GM23338 (cell line): ENCODE measurements around the gene NECAB3. TPM values are rescaled to one million over a fixed set of nuclear protein-coding genes. Genes with fewer than 3 reads are reported as not detected.

Experiments used
- ATAC-seq: fragments of 200-7000 bp; cut with Tn5 transposase; 3 replicates; pipeline ENCODE4 v1.9.1; 2020
- DNase-seq: peaks from one replicate; pipeline ENCODE4 v3.0.0-alpha.2; 2015; ENCODE audit warnings: low spot score
- H2AFZ ChIP-seq: fragments of 200-600 bp; sonication (generic); 2 replicates; pipeline ENCODE4 v1.8.0; 2016; ENCODE audit warnings: antibody characterized with exemption, mild to moderate bottlenecking, moderate library complexity
- H3F3A ChIP-seq: fragments of 200-600 bp; sonication (generic); replicated peaks from 2 replicates; pipeline ENCODE4 v1.8.0; 2017; ENCODE audit warnings: antibody characterized with exemption, mixed run types, low read depth
- H3K27ac ChIP-seq: fragments of 200-600 bp; sonication (generic); 2 replicates; pipeline ENCODE4 v1.6.1; 2016; ENCODE audit warnings: low read depth
- H3K27me3 ChIP-seq: fragments of 200-600 bp; sonication (generic); 2 replicates; pipeline ENCODE4 v1.8.0; 2016; ENCODE audit warnings: mild to moderate bottlenecking, mixed run types, moderate library complexity; ENCODE audit not compliant: insufficient read depth
- H3K36me3 ChIP-seq: fragments of 200-600 bp; sonication (generic); 2 replicates; pipeline ENCODE4 v1.8.0; 2016; ENCODE audit warnings: mild to moderate bottlenecking; ENCODE audit not compliant: insufficient read depth
- H3K4me1 ChIP-seq: fragments of 200-600 bp; sonication (generic); 2 replicates; pipeline ENCODE4 v1.8.0; 2016; ENCODE audit warnings: mild to moderate bottlenecking, moderate library complexity; ENCODE audit not compliant: insufficient read depth
- H3K4me2 ChIP-seq: fragments of 200-600 bp; sonication (generic); 2 replicates; pipeline ENCODE4 v1.7.1; 2017; ENCODE audit warnings: mixed run types
- H3K4me3 ChIP-seq: fragments of 200-600 bp; sonication (generic); 2 replicates; pipeline ENCODE4 v1.6.1; 2016; ENCODE audit warnings: mixed run types
- H3K79me2 ChIP-seq: fragments of 200-600 bp; sonication (generic); replicated peaks from 2 replicates; pipeline ENCODE4 v1.8.0; 2017; ENCODE audit warnings: mild to moderate bottlenecking; ENCODE audit not compliant: insufficient read depth
- H3K9me2 ChIP-seq: fragments of 200-600 bp; sonication (generic); 2 replicates; pipeline ENCODE4 v1.8.0; 2017; ENCODE audit not compliant: insufficient read depth
- H4K20me1 ChIP-seq: fragments of 200-600 bp; sonication (generic); replicated peaks from 2 replicates; pipeline ENCODE4 v1.8.0; 2017; ENCODE audit warnings: mild to moderate bottlenecking; ENCODE audit not compliant: insufficient read depth
- H3K27ac Mint-ChIP-seq: 2 replicates; pipeline ENCODE4 v1.8.0; 2020; ENCODE audit warnings: inconsistent platforms, mild to moderate bottlenecking, moderate library complexity, mixed read lengths
- H3K27me3 Mint-ChIP-seq: 3 replicates; pipeline ENCODE4 v1.8.0; 2022; ENCODE audit warnings: low read depth, mild to moderate bottlenecking, moderate library complexity, mixed read lengths, inconsistent platforms; ENCODE audit not compliant: insufficient read depth, poor library complexity
- H3K36me3 Mint-ChIP-seq: 3 replicates; pipeline ENCODE4 v1.8.0; 2021; ENCODE audit warnings: low read depth, mild to moderate bottlenecking, inconsistent platforms, moderate library complexity, mixed read lengths
- H3K4me1 Mint-ChIP-seq: 3 replicates; pipeline ENCODE4 v1.8.0; 2020; ENCODE audit warnings: mild to moderate bottlenecking, inconsistent platforms, mixed read lengths
- H3K4me3 Mint-ChIP-seq: 3 replicates; pipeline ENCODE4 v1.8.0; 2021; ENCODE audit warnings: moderate library complexity, mild to moderate bottlenecking, inconsistent platforms, mixed read lengths
- H3K9me3 Mint-ChIP-seq: 3 replicates; pipeline ENCODE4 v1.8.0; 2020; ENCODE audit warnings: moderate library complexity, mild to moderate bottlenecking, inconsistent platforms, mixed read lengths
- EZH2 ChIP-seq: fragments of 200-600 bp; sonication (generic); IDR thresholded peaks from one replicate; pipeline ENCODE4 v1.8.0; 2017; ENCODE audit warnings: antibody characterized with exemption, mild to moderate bottlenecking, low read depth; ENCODE audit not compliant: unreplicated experiment
- NANOG ChIP-seq: IDR thresholded peaks from 2 replicates; pipeline ENCODE4 v1.6.1; 2016; ENCODE audit warnings: antibody characterized with exemption, borderline replicate concordance
- POLR2AphosphoS5 ChIP-seq: IDR thresholded peaks from 2 replicates; pipeline ENCODE4 v1.6.1; 2016; ENCODE audit warnings: antibody characterized with exemption, low read depth
- STAT1 ChIP-seq: IDR thresholded peaks from one replicate; pipeline ENCODE4 v1.6.1; 2016; ENCODE audit warnings: antibody characterized with exemption; ENCODE audit not compliant: unreplicated experiment
- ZNF114 ChIP-seq: fragments of 250-450 bp; sonication (Bioruptor Pico); IDR thresholded peaks from 2 replicates; pipeline ENCODE4 v1.5.0; 2020; ENCODE audit warnings: mild to moderate bottlenecking, moderate library complexity
- ZNF331 ChIP-seq: fragments of 250-450 bp; sonication (Bioruptor Pico); IDR thresholded peaks from 2 replicates; pipeline ENCODE4 v1.5.0; 2020; ENCODE audit warnings: low read depth, mild to moderate bottlenecking, moderate library complexity
- polyA plus RNA-seq: library from polyadenylated mRNA; unstranded; fragments of >200 nt; fragmentation: Nextera tagmentation; extraction: Ambion mirVana; gene quantifications from 2 replicates; pipeline ENCODE4 v1.2.1, GENCODE V29; 2016
- total RNA-seq: library from RNA; depleted of rRNA; stranded (reverse); fragments of >200 nt; shearing (Covaris generic); gene quantifications from 2 replicates; pipeline ENCODE4 v1.2.3, GENCODE V29; 2014
- TF ChIP-seq, protein P1 (sequence below): IDR thresholded peaks from one replicate; pipeline ENCODE4 v1.6.1; 2018; ENCODE audit warnings: antibody characterized with exemption; ENCODE audit not compliant: unreplicated experiment
- TF ChIP-seq, protein P2 (sequence below), 2 experiments: fragments of 200-600 bp in 1 of 2; sonication (generic) in 1 of 2; conservative IDR thresholded peaks; 2 replicates each; pipeline versions ENCODE4 v1.5.1 to v1.6.1; 2016 to 2017; ENCODE audit warnings: antibody characterized with exemption in 2 of 2, low read depth in 2 of 2, mild to moderate bottlenecking in 2 of 2, moderate library complexity in 1 of 2
- TF ChIP-seq, protein P3 (sequence below): IDR thresholded peaks from 2 replicates; pipeline ENCODE4 v1.6.1; 2016; ENCODE audit warnings: antibody characterized with exemption

The NECAB3 gene
- total and polyA plus RNA-seq, 2 experiments from 2014 or later = 8.5 to 28.4 TPM

DNA sequence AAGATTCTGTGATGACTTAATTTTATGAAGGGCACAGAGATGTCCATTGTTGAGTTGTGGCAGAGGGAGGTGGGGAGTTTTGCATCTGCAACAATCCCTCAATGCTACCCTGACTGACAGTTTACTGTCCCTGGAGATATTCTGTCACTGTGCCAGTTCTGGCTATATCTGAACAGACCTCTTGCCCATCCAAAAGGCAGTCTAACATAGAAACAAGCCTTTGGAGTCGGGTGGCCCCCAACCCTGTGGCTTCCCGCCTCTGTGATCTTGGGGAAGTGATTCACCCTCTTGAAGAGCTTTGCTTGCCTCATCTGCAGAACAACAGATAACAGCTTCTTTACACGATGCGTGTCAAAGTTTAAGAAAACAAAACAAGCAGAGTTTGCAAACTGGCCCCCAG lies 15.7 kb upstream of the NECAB3 start:
- Histone ChIP-seq H3K27me3 (no peaks in the 10 kb centered on the region), H3K4me1 (peaks cover 11% of the 10 kb centered on the region), H3K4me2 (peak overlapping the region; percentile 64), H4K20me1 (peaks cover 2% of the 10 kb centered on the region; the same call in 1 of the 2 replicates), H3K4me3 (no peak overlapping the region), H2AFZ (no peak overlapping the region), H3F3A (0 out of 2 replicates have a peak, but pooled peaks cover 2% of the 10 kb centered on the region), H3K79me2 (peaks cover 7% of the 10 kb centered on the region), H3K36me3 (no peaks in the 10 kb centered on the region), H3K27ac (no peak overlapping the region), H3K9me2 (no peaks in the 10 kb centered on the region)
- no peak for DNase-seq
- no peak overlapping the region for H3K27ac Mint-ChIP-seq
- H3K4me1 Mint-ChIP-seq = peaks cover 26% of the 10 kb centered on the region
- TF ChIP-seq ZNF331 (CRISPR knock-in tag) = no peak
- TF ChIP-seq NANOG = no peak
- TF ChIP-seq, protein P1, sequence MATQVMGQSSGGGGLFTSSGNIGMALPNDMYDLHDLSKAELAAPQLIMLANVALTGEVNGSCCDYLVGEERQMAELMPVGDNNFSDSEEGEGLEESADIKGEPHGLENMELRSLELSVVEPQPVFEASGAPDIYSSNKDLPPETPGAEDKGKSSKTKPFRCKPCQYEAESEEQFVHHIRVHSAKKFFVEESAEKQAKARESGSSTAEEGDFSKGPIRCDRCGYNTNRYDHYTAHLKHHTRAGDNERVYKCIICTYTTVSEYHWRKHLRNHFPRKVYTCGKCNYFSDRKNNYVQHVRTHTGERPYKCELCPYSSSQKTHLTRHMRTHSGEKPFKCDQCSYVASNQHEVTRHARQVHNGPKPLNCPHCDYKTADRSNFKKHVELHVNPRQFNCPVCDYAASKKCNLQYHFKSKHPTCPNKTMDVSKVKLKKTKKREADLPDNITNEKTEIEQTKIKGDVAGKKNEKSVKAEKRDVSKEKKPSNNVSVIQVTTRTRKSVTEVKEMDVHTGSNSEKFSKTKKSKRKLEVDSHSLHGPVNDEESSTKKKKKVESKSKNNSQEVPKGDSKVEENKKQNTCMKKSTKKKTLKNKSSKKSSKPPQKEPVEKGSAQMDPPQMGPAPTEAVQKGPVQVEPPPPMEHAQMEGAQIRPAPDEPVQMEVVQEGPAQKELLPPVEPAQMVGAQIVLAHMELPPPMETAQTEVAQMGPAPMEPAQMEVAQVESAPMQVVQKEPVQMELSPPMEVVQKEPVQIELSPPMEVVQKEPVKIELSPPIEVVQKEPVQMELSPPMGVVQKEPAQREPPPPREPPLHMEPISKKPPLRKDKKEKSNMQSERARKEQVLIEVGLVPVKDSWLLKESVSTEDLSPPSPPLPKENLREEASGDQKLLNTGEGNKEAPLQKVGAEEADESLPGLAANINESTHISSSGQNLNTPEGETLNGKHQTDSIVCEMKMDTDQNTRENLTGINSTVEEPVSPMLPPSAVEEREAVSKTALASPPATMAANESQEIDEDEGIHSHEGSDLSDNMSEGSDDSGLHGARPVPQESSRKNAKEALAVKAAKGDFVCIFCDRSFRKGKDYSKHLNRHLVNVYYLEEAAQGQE = no peak
- TF ChIP-seq, protein P2, sequence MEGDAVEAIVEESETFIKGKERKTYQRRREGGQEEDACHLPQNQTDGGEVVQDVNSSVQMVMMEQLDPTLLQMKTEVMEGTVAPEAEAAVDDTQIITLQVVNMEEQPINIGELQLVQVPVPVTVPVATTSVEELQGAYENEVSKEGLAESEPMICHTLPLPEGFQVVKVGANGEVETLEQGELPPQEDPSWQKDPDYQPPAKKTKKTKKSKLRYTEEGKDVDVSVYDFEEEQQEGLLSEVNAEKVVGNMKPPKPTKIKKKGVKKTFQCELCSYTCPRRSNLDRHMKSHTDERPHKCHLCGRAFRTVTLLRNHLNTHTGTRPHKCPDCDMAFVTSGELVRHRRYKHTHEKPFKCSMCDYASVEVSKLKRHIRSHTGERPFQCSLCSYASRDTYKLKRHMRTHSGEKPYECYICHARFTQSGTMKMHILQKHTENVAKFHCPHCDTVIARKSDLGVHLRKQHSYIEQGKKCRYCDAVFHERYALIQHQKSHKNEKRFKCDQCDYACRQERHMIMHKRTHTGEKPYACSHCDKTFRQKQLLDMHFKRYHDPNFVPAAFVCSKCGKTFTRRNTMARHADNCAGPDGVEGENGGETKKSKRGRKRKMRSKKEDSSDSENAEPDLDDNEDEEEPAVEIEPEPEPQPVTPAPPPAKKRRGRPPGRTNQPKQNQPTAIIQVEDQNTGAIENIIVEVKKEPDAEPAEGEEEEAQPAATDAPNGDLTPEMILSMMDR (conservative IDR thresholded peaks at IDR 0.05; ENCODE audit: low read depth in 2 of 2) = no peak
- TF ChIP-seq, protein P3, sequence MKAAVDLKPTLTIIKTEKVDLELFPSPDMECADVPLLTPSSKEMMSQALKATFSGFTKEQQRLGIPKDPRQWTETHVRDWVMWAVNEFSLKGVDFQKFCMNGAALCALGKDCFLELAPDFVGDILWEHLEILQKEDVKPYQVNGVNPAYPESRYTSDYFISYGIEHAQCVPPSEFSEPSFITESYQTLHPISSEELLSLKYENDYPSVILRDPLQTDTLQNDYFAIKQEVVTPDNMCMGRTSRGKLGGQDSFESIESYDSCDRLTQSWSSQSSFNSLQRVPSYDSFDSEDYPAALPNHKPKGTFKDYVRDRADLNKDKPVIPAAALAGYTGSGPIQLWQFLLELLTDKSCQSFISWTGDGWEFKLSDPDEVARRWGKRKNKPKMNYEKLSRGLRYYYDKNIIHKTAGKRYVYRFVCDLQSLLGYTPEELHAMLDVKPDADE = no peak
- no peak for TF ChIP-seq ZNF114 (CRISPR knock-in tag)
- TF ChIP-seq POLR2AphosphoS5 = no peak
- H3K9me3 Mint-ChIP-seq = no peaks in the 10 kb centered on the region
- ATAC-seq = no peak
- no peaks in the 10 kb centered on the region for H3K36me3 Mint-ChIP-seq
- H3K4me3 Mint-ChIP-seq = no peak overlapping the region
- H3K27me3 Mint-ChIP-seq = peaks cover 21% of the 10 kb centered on the region

DNA sequence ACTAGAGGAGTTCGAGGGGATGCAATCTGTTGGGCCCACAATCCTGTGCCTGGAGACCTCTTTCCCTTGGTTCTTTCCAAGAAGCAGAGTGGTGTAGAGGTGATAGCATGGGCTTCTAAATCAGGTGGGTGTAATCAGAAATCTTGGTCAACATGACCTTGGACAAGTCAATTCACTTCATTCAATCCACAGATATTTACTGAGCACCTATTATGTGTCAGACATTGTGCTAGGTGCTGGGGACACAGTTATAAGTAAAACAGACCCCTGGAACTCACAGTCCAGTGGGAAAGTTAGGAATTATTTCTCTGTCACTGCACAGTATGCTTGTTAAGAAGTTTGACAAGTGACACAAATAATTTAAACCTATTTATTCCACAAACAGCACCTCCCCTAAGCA lies 15.3 kb upstream of the NECAB3 start:
- H3K27ac Mint-ChIP-seq = no peak overlapping the region
- no peaks in the 10 kb centered on the region for H3K36me3 Mint-ChIP-seq

More for the DNA sequence above, 15.3 kb upstream of the NECAB3 start:
- peaks cover 29% of the 10 kb centered on the region for H3K4me1 Mint-ChIP-seq
- Histone ChIP-seq H3K4me3 (no peak overlapping the region), H3K36me3 (no peaks in the 10 kb centered on the region), H3K4me1 (peaks cover 11% of the 10 kb centered on the region), H3K9me2 (no peaks in the 10 kb centered on the region), H3F3A (0 out of 2 replicates have a peak, but pooled peaks cover 2% of the 10 kb centered on the region), H2AFZ (no peak overlapping the region), H3K4me2 (no peak overlapping the region), H4K20me1 (peaks cover 7% of the 10 kb centered on the region; the same call in 1 of the 2 replicates), H3K27ac (no peak overlapping the region), H3K27me3 (no peaks in the 10 kb centered on the region), H3K79me2 (peaks cover 12% of the 10 kb centered on the region)
- no peak for DNase-seq
- H3K4me3 Mint-ChIP-seq = no peak overlapping the region
- TF ChIP-seq NANOG (no peak), STAT1 (no peak), ZNF114 (CRISPR knock-in tag) (no peak), EZH2 (no peak)
- TF ChIP-seq, protein P3 = no peak
- H3K9me3 Mint-ChIP-seq = no peaks in the 10 kb centered on the region
- ATAC-seq = no peak
- H3K27me3 Mint-ChIP-seq = peaks cover 21% of the 10 kb centered on the region
